Measurements from ENCODE around the gene RLIM.

RLIM gene

DNA sequence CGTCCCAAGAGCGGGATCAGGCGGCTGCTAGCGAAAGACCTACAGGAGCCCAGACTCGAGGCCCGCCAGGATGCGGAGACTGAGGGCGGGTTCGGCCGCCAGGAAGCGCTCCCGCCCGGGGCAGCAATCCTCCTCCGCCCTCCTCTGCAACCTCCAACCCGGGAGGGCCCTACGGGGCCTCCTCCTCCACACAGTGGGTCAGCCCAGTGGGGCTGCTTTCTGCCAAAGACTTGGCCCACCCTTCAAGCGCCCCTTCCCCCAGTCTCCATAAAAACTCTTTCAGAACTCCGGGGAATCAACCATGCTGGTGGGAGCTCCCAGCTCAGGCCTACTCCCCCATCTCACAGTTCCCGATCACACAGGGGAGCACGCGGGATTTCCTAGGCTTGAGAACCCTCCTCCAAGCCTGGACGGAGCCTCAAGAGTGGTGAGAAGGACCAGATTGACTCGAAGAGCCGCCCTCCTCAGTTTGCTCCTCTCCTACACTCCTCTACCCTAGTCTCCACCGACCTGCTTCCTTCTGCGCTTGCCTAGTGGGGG, 77.5 kb downstream of the RLIM start:
- Histone ChIP-seq H2AFZ (ENCODE audit: low read depth, low read length) (no peak overlapping the region), H3K4me2 (ENCODE audit: insufficient read depth, low read length) (no peak overlapping the region), H3K36me3 (ENCODE audit: insufficient read depth, low read length) (no peaks in the 10 kb centered on the region), H4K20me1 (ENCODE audit: insufficient read depth, low read length) (no peaks in the 10 kb centered on the region), H3K27ac (ENCODE audit: low read length) (no peak overlapping the region), H3K27me3 (ENCODE audit: insufficient read depth, low read length, poor library complexity) (no peaks in the 10 kb centered on the region), H3K9ac (ENCODE audit: low read depth, low read length) (no peak overlapping the region), H3K79me2 (ENCODE audit: insufficient read depth, low read length) (no peaks in the 10 kb centered on the region), H3K4me1 (ENCODE audit: insufficient read depth, low read length) (no peaks in the 10 kb centered on the region), H3K4me3 (ENCODE audit: low read depth in 1 of 2, low read length in 2 of 2) (no peak overlapping the region), H3K9me3 (ENCODE audit: insufficient read depth, low read length, severe bottlenecking) (no peaks in the 10 kb centered on the region)
- TF ChIP-seq, protein P1, sequence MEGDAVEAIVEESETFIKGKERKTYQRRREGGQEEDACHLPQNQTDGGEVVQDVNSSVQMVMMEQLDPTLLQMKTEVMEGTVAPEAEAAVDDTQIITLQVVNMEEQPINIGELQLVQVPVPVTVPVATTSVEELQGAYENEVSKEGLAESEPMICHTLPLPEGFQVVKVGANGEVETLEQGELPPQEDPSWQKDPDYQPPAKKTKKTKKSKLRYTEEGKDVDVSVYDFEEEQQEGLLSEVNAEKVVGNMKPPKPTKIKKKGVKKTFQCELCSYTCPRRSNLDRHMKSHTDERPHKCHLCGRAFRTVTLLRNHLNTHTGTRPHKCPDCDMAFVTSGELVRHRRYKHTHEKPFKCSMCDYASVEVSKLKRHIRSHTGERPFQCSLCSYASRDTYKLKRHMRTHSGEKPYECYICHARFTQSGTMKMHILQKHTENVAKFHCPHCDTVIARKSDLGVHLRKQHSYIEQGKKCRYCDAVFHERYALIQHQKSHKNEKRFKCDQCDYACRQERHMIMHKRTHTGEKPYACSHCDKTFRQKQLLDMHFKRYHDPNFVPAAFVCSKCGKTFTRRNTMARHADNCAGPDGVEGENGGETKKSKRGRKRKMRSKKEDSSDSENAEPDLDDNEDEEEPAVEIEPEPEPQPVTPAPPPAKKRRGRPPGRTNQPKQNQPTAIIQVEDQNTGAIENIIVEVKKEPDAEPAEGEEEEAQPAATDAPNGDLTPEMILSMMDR (IDR thresholded peaks at IDR 0.05; ENCODE audit: borderline replicate concordance, extremely low read depth, low read length, poor library complexity, severe bottlenecking), result no peak
- no peak for TF ChIP-seq EZH2 (IDR thresholded peaks at IDR 0.05; ENCODE audit: borderline replicate concordance, low read depth, low read length, severe bottlenecking)
- DNase-seq, result no peak
- ATAC-seq (ENCODE audit: insufficient read depth, low read depth), result no peak

DNA sequence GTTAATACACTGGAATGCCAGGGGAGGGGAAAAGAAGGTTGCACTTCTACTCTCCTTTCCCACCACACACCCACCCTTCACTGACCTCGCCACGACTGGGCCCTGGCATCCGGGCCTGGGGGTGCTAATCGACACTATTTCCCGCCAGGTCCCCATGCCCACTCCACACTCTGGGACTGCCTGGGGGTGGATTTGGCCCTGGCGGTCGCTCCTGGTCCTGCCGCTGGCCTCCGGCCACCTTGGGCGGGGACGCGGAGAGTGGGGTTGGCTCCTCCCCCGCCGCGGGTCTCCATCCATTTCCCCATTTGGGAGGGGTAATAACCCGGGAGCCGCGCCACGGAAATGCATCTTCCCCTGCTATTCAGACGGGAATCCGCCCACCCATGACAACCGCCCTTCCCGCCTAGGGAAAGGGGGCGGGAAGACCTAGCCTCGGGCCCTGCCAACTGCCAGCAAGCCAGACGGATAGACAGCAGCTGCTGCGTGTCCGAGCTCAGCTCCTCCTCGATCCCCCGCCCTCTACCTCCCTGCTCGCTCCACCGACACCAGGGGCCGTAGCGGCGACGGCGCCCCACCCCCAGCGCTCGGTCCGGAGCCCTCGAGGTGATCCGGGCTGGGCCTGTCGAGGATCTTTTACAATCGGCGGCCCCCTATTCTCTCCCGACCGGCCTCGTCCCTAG, 78.1 kb downstream of the RLIM start:
- Histone ChIP-seq H3K79me2 (ENCODE audit: insufficient read depth, low read length) (no peaks in the 10 kb centered on the region), H2AFZ (ENCODE audit: low read depth, low read length) (no peak overlapping the region), H3K27me3 (ENCODE audit: insufficient read depth, low read length, poor library complexity) (no peaks in the 10 kb centered on the region), H3K36me3 (ENCODE audit: insufficient read depth, low read length) (no peaks in the 10 kb centered on the region), H3K4me1 (ENCODE audit: insufficient read depth, low read length) (no peaks in the 10 kb centered on the region), H3K27ac (ENCODE audit: low read length) (no peak overlapping the region), H3K9me3 (ENCODE audit: insufficient read depth, low read length, severe bottlenecking) (no peaks in the 10 kb centered on the region), H4K20me1 (ENCODE audit: insufficient read depth, low read length) (no peaks in the 10 kb centered on the region), H3K9ac (ENCODE audit: low read depth, low read length) (no peak overlapping the region), H3K4me2 (ENCODE audit: insufficient read depth, low read length) (no peak overlapping the region), H3K4me3 (ENCODE audit: low read depth in 1 of 2, low read length in 2 of 2) (no peak overlapping the region)
- ATAC-seq (ENCODE audit: insufficient read depth, low read depth), result no peak
- TF ChIP-seq, protein P1 (IDR thresholded peaks at IDR 0.05; ENCODE audit: borderline replicate concordance, extremely low read depth, low read length, poor library complexity, severe bottlenecking), result no peak
- no peak for TF ChIP-seq EZH2 (IDR thresholded peaks at IDR 0.05; ENCODE audit: borderline replicate concordance, low read depth, low read length, severe bottlenecking)
- DNase-seq, result no peak

DNA sequence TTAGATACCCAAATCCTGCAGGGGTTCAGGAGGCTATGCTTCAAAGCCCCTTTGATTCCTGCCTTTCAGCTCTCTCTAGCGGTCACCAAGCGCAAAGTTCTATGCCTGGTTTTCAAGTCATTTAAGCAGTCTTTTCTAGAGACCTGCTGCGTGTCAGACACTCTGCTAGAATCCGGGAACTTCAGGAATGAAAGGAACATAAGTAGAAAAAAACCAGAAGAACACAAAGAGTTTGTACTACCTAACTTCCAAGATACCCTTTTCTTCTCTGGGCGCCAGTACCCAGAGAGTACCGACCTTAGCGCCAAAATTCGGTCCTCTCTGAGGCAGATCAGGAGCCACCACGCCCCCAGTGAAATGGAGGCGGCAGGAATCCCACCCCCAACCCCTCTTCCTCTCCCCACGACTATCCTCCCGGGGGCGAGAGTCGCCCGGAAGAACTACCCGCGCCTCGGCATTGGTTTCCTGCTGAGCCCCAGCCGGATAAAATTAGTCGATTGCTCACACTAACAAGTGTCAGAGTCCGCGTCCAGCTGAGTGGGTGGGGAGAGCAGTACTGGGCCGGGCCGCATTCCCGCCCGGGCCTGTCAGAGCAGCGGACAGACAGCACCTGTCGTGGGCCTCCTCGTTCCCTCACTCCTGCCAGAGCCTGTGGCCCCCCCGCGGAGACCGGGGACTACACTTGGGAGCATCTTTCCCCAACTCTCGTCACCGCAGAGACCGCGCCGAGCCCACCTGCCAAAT, 78.8 kb downstream of the RLIM start:
- ATAC-seq (ENCODE audit: insufficient read depth, low read depth) (no peak), DNase-seq (no peak)
- Histone ChIP-seq H3K79me2 (ENCODE audit: insufficient read depth, low read length) (no peaks in the 10 kb centered on the region), H3K9ac (ENCODE audit: low read depth, low read length) (no peak overlapping the region), H3K4me2 (ENCODE audit: insufficient read depth, low read length) (no peak overlapping the region), H2AFZ (ENCODE audit: low read depth, low read length) (no peak overlapping the region), H3K4me1 (ENCODE audit: insufficient read depth, low read length) (no peaks in the 10 kb centered on the region), H4K20me1 (ENCODE audit: insufficient read depth, low read length) (no peaks in the 10 kb centered on the region), H3K9me3 (ENCODE audit: insufficient read depth, low read length, severe bottlenecking) (no peaks in the 10 kb centered on the region), H3K27me3 (ENCODE audit: insufficient read depth, low read length, poor library complexity) (no peaks in the 10 kb centered on the region), H3K36me3 (ENCODE audit: insufficient read depth, low read length) (no peaks in the 10 kb centered on the region), H3K4me3 (ENCODE audit: low read depth in 1 of 2, low read length in 2 of 2) (no peak overlapping the region), H3K27ac (ENCODE audit: low read length) (no peak overlapping the region)
- TF ChIP-seq, protein P1 (IDR thresholded peaks at IDR 0.05; ENCODE audit: borderline replicate concordance, extremely low read depth, low read length, poor library complexity, severe bottlenecking), result no peak
- no peak for TF ChIP-seq EZH2 (IDR thresholded peaks at IDR 0.05; ENCODE audit: borderline replicate concordance, low read depth, low read length, severe bottlenecking)

Data from DND-41 (cell line).